ENCODE data around the gene GEMIN5.

DNA sequence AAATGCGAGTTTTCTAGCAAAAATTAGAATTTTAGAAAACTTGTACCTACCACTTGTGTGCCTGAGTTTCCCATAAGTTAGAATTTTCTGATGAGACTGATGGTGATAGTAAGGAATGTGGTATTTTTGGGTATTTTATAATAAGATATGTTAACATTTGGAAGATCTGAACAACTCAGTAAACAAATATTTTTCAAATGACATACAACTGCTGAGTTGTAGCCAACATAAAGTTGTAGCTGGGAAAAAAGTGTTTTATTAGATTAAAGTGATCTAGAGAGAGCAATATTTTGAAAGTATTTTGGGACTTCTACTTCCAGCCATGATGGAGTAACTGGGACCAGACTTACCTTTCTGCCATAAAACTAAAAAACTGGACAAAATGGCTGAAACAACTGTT, 37.9 kb downstream of the GEMIN5 start:
- TF ChIP-seq, protein P1, sequence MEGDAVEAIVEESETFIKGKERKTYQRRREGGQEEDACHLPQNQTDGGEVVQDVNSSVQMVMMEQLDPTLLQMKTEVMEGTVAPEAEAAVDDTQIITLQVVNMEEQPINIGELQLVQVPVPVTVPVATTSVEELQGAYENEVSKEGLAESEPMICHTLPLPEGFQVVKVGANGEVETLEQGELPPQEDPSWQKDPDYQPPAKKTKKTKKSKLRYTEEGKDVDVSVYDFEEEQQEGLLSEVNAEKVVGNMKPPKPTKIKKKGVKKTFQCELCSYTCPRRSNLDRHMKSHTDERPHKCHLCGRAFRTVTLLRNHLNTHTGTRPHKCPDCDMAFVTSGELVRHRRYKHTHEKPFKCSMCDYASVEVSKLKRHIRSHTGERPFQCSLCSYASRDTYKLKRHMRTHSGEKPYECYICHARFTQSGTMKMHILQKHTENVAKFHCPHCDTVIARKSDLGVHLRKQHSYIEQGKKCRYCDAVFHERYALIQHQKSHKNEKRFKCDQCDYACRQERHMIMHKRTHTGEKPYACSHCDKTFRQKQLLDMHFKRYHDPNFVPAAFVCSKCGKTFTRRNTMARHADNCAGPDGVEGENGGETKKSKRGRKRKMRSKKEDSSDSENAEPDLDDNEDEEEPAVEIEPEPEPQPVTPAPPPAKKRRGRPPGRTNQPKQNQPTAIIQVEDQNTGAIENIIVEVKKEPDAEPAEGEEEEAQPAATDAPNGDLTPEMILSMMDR (conservative IDR thresholded peaks at IDR 0.05; ENCODE audit: low read depth, low read length), result no peak
- TF ChIP-seq EZH2 (IDR thresholded peaks at IDR 0.05; ENCODE audit: borderline replicate concordance, low read depth, low read length, poor library complexity, severe bottlenecking), result no peak
